ENCODE data around the gene KRTAP5-11. TPM values are rescaled to one million over a fixed set of nuclear protein-coding genes. Genes with fewer than 3 reads are reported as not detected.

Gene KRTAP5-11
- total and polyA plus RNA-seq, 2 experiments from 2014 or later, result not detected

- H3K4me2 ChIP-seq, result no peak overlapping the region
- H3K79me2 ChIP-seq (replicated peaks; ENCODE audit: insufficient read depth), result no peaks in the 10 kb centered on the region
- H3F3A ChIP-seq (replicated peaks; ENCODE audit: low read depth), result no peaks in the 10 kb centered on the region
- H3K9me3 Mint-ChIP-seq, result peaks cover 18% of the 10 kb centered on the region
- no peak overlapping the region for H3K27ac Mint-ChIP-seq
- H3K4me3 ChIP-seq, result no peak overlapping the region
- TF ChIP-seq STAT1 (IDR thresholded peaks at IDR 0.05; ENCODE audit: unreplicated experiment) (no peak), EZH2phosphoT487 (IDR thresholded peaks at IDR 0.05; ENCODE audit: unreplicated experiment) (no peak), ZNF462 (CRISPR knock-in tag; IDR thresholded peaks at IDR 0.05) (no peak), EZH2 (IDR thresholded peaks at IDR 0.05; ENCODE audit: low read depth, unreplicated experiment) (no peak), NANOG (IDR thresholded peaks at IDR 0.05; ENCODE audit: borderline replicate concordance) (no peak), ZNF114 (CRISPR knock-in tag; IDR thresholded peaks at IDR 0.05) (no peak)
- TF ChIP-seq, protein P1, sequence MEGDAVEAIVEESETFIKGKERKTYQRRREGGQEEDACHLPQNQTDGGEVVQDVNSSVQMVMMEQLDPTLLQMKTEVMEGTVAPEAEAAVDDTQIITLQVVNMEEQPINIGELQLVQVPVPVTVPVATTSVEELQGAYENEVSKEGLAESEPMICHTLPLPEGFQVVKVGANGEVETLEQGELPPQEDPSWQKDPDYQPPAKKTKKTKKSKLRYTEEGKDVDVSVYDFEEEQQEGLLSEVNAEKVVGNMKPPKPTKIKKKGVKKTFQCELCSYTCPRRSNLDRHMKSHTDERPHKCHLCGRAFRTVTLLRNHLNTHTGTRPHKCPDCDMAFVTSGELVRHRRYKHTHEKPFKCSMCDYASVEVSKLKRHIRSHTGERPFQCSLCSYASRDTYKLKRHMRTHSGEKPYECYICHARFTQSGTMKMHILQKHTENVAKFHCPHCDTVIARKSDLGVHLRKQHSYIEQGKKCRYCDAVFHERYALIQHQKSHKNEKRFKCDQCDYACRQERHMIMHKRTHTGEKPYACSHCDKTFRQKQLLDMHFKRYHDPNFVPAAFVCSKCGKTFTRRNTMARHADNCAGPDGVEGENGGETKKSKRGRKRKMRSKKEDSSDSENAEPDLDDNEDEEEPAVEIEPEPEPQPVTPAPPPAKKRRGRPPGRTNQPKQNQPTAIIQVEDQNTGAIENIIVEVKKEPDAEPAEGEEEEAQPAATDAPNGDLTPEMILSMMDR (conservative IDR thresholded peaks at IDR 0.05; ENCODE audit: low read depth in 2 of 2), result no peak
- H3K27me3 Mint-ChIP-seq (ENCODE audit: insufficient read depth, low read depth, poor library complexity), result peaks cover 7% of the 10 kb centered on the region
- no peaks in the 10 kb centered on the region for H3K36me3 ChIP-seq (ENCODE audit: insufficient read depth)
- no peak for ATAC-seq
- peaks cover 10% of the 10 kb centered on the region; the same call in 1 of the 2 replicates for H3K4me1 ChIP-seq (ENCODE audit: insufficient read depth)
- peaks cover 12% of the 10 kb centered on the region for H3K4me1 Mint-ChIP-seq
- H2AFZ ChIP-seq, result no peak overlapping the region
- H3K9me2 ChIP-seq (ENCODE audit: insufficient read depth), result peaks cover 6% of the 10 kb centered on the region; the same call in 1 of the 2 replicates
- no peak overlapping the region for H3K27ac ChIP-seq (ENCODE audit: low read depth)
- no peak overlapping the region for H3K4me3 Mint-ChIP-seq
- DNase-seq (ENCODE audit: low spot score), result no peak
- H3K27me3 ChIP-seq (ENCODE audit: insufficient read depth), result no peaks in the 10 kb centered on the region
- H3K36me3 Mint-ChIP-seq (ENCODE audit: low read depth), result peaks cover 16% of the 10 kb centered on the region; the same call in 2 of the 3 replicates
- no peaks in the 10 kb centered on the region for H4K20me1 ChIP-seq (replicated peaks; ENCODE audit: insufficient read depth)
These were observed 39.5 kb downstream of the KRTAP5-11 start for GRCh38 chr11:71542879-71543777.
